ENCODE data around the gene TMX1.
A peak's percentile ranks its signal among the peaks of the same experiment; 100 is the strongest.

TMX1 gene

GRCh38 chr14:51228890-51229289, 11.2 kb upstream of the TMX1 start:
- H3K4me3 Mint-ChIP-seq: no peak overlapping the region
- no peak overlapping the region for H3K27ac Mint-ChIP-seq
- H3K4me1 Mint-ChIP-seq: no peaks in the 10 kb centered on the region
- TF ChIP-seq CTCF (IDR thresholded peaks at IDR 0.05; ENCODE audit: unreplicated experiment in 3 of 3): no peak
- H3K36me3 Mint-ChIP-seq (ENCODE audit: low read depth): no peaks in the 10 kb centered on the region
- no peaks in the 10 kb centered on the region for H3K9me3 Mint-ChIP-seq
- H3K27me3 Mint-ChIP-seq (ENCODE audit: low read depth): no peaks in the 10 kb centered on the region

- no peak for TF ChIP-seq CTCF (IDR thresholded peaks at IDR 0.05; ENCODE audit: unreplicated experiment in 3 of 3)
- Mint-ChIP-seq H3K9me3 (no peaks in the 10 kb centered on the region), H3K4me1 (no peaks in the 10 kb centered on the region), H3K27me3 (ENCODE audit: low read depth) (no peaks in the 10 kb centered on the region), H3K27ac (no peak overlapping the region), H3K36me3 (ENCODE audit: low read depth) (no peaks in the 10 kb centered on the region), H3K4me3 (no peak overlapping the region)
These were observed 3.7 kb upstream of the TMX1 start for GRCh38 chr14:51236314-51236713.

DNA sequence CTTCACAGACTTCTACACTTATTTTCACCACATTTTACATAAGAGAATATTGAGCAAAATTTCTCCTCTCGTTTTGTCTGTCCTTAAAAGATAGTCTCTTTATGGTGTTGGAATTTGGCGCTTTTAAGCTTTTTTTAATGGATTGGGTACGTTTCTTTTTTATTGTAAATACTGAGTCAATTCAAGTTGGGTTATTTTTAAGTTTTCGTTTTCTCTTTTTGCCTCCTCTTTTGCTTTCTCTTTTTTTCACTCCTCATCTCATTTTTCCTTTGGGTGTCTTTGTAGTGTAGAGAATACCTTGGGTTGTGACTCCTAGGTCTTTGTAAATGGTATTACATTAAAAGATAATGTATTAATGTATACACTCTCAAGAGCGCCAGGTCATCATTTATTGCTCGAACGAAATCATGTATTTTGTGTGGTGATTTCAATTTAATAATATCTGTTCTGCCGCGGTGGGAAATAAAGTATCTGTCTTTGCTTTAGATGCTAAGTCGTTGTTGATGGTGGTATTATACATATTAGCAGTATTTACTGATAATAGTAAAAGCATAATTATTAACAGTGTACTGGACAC, 845 bp downstream of the TMX1 start:
- H3K36me3 Mint-ChIP-seq (ENCODE audit: low read depth): peaks cover 12% of the 10 kb centered on the region
- no peaks in the 10 kb centered on the region for H3K9me3 Mint-ChIP-seq
- no peak overlapping the region for H3K4me3 Mint-ChIP-seq
- H3K27me3 Mint-ChIP-seq (ENCODE audit: low read depth): no peaks in the 10 kb centered on the region
- TF ChIP-seq CTCF (IDR thresholded peaks at IDR 0.05; ENCODE audit: unreplicated experiment in 3 of 3): no peak
- H3K27ac Mint-ChIP-seq: no peak overlapping the region
- H3K4me1 Mint-ChIP-seq: peaks cover 9% of the 10 kb centered on the region

GRCh38 chr14:51242545-51243490, 2.8 kb downstream of the TMX1 start:
- peak overlapping the region; percentile 68 to 79 (median 70) for H3K4me3 Mint-ChIP-seq

GRCh38 chr14:51244591-51244990, 4.5 kb downstream of the TMX1 start:
- TF ChIP-seq CTCF (IDR thresholded peaks at IDR 0.05; ENCODE audit: unreplicated experiment in 3 of 3): no peak
- peaks cover 9% of the 10 kb centered on the region for H3K4me1 Mint-ChIP-seq
- no peak overlapping the region for H3K4me3 Mint-ChIP-seq
- no peak overlapping the region for H3K27ac Mint-ChIP-seq
- no peaks in the 10 kb centered on the region for H3K9me3 Mint-ChIP-seq
- peaks cover 38% of the 10 kb centered on the region for H3K36me3 Mint-ChIP-seq (ENCODE audit: low read depth)
- no peaks in the 10 kb centered on the region for H3K27me3 Mint-ChIP-seq (ENCODE audit: low read depth)

More at GRCh38 chr14:51242545-51243490, 2.8 kb downstream of the TMX1 start:
- no peak for TF ChIP-seq CTCF (IDR thresholded peaks at IDR 0.05; ENCODE audit: unreplicated experiment in 3 of 3)
- Mint-ChIP-seq H3K36me3 (ENCODE audit: low read depth) (peaks cover 22% of the 10 kb centered on the region), H3K4me1 (peaks cover 9% of the 10 kb centered on the region), H3K9me3 (no peaks in the 10 kb centered on the region), H3K27ac (peak overlapping the region in 2 of 3 experiments; percentile 20 to 61), H3K27me3 (ENCODE audit: low read depth) (no peaks in the 10 kb centered on the region)
